ENCODE data around the gene MAL.

MAL gene

DNA sequence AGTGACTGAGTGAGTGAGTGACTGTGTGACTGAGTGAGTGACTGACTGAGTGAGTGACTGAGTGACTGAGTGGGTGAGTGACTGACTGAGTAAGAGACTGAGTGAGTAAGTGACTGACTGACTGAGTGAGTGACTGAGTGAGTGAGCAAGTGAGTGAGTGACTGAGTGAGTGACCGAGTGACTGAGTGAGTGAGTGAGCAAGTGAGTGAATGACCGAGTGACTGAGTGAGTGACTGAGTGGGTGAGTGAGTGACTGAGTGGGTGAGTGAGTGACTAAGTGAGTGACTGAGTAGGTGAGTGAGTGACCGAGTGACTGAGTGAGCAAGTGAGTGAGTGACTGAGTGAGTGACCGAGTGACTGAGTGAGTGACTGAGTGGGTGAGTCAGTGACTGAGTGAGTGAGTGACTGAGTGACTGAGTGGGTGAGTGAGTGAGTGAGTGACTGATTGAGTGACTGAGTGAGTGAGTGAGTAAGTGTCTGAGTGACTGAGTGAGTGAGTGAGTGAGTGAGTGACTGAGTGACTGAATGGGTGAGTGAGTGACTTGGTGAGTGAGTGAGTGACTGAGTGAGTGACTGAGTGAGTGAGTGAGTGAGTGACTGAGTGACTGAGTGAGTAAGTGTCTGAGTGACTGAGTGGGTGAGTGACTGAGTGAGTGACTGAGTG lies 13.3 kb downstream of the MAL start:
- Histone ChIP-seq H4K20me1 (peaks cover 0 to 6% (median 0%) of the 10 kb centered on the region in 11 experiments; a peak in 3 of 22 replicates), H3K27me3 (no peaks in the 10 kb centered on the region), H3K27ac (no peak overlapping the region), H3K4me1 (no peaks in the 10 kb centered on the region), H3K9me3 (replicated peaks in 1 of 11) (peaks cover 0 to 16% (median 0%) of the 10 kb centered on the region in 11 experiments; a peak in 7 of 22 replicates), H3K4me2 (no peak overlapping the region), H3K4me3 (no peak overlapping the region), H3K36me3 (no peaks in the 10 kb centered on the region), H3K9ac (no peak overlapping the region)
- no peak for TF ChIP-seq Cebpa-rat (IDR thresholded peaks at IDR 0.05)

DNA sequence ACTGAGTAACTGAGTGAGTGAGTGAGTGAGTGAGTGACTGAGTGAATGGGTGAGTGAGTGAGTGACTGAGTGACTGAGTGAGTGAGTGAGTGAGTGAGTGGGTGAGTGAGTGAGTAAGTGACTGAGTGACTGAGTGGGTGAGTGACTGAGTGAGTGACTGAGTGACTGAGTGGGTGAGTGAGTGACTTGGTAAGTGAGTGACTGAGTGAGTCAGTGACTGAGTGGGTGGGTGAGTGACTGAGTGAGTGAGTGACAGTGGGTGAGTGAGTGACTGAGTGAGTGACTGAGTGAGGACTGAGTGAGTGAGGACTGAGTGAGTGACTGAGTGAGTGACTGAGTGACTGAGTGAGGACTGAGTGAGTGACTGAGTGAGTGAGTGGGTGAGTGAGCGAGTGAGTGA lies 13.9 kb downstream of the MAL start:
- H4K20me1 ChIP-seq: peaks cover 0 to 6% (median 0%) of the 10 kb centered on the region in 11 experiments; a peak in 3 of 22 replicates
- H3K27ac ChIP-seq: no peak overlapping the region
- H3K4me3 ChIP-seq: no peak overlapping the region
- H3K9ac ChIP-seq: no peak overlapping the region
- no peaks in the 10 kb centered on the region for H3K36me3 ChIP-seq
- peaks cover 0 to 16% (median 0%) of the 10 kb centered on the region in 11 experiments; a peak in 7 of 22 replicates for H3K9me3 ChIP-seq (replicated peaks in 1 of 11)
- no peak for TF ChIP-seq Cebpa-rat (IDR thresholded peaks at IDR 0.05)
- H3K27me3 ChIP-seq: no peaks in the 10 kb centered on the region
- no peaks in the 10 kb centered on the region for H3K4me1 ChIP-seq
- no peak overlapping the region for H3K4me2 ChIP-seq

DNA sequence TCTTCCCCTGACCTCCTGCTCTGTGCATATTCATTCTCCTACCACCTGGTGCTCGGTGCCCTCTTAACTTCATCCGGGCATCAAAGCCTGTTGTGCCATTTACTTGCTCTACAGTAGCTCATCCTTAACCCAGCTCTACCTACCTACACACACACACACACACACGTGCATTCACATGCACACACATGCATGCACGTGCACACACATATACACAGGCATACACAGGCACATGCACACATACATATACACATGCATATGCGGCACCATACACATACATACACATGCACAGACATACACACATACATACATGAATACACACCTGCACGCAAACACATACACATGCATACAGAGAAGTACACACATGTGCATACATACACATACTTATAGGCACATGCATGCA lies 14.5 kb downstream of the MAL start:
- no peaks in the 10 kb centered on the region for H3K4me1 ChIP-seq
- no peak for TF ChIP-seq Cebpa-rat (IDR thresholded peaks at IDR 0.05)
- H3K4me2 ChIP-seq: no peak overlapping the region
- H3K36me3 ChIP-seq: no peaks in the 10 kb centered on the region
- H3K27ac ChIP-seq: no peak overlapping the region
- no peak overlapping the region for H3K9ac ChIP-seq
- no peaks in the 10 kb centered on the region for H3K27me3 ChIP-seq
- peaks cover 0 to 16% (median 0%) of the 10 kb centered on the region in 11 experiments; a peak in 7 of 22 replicates for H3K9me3 ChIP-seq (replicated peaks in 1 of 11)
- H3K4me3 ChIP-seq: no peak overlapping the region
- H4K20me1 ChIP-seq: peaks cover 0 to 6% (median 0%) of the 10 kb centered on the region in 11 experiments; a peak in 3 of 22 replicates

DNA sequence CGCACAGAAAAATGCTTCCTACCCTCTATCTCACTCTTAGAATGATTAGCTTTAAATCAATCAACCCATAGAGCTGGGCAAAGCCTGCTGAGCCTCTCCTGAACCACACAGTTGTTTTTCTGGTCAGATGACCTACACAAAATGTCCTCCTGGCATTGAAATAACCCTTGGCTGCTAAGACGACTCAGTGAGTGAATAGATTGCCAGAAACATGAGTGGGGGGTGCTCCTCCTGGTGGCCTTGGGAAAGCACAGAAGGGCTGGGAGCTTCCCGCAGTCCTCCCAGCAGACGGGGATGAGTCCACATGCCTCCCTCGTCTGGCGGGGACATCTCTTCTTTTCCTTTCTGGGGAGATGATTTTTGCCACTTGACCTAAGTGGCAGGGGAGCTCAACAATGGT lies 14.9 kb downstream of the MAL start:
- Histone ChIP-seq H4K20me1 (peaks cover 0 to 6% (median 0%) of the 10 kb centered on the region in 11 experiments; a peak in 3 of 22 replicates), H3K4me2 (no peak overlapping the region), H3K9ac (no peak overlapping the region), H3K27ac (no peak overlapping the region), H3K4me1 (no peaks in the 10 kb centered on the region), H3K4me3 (no peak overlapping the region), H3K9me3 (replicated peaks in 1 of 11) (peaks cover 0 to 16% (median 0%) of the 10 kb centered on the region in 11 experiments; a peak in 7 of 22 replicates), H3K27me3 (no peaks in the 10 kb centered on the region), H3K36me3 (no peaks in the 10 kb centered on the region)
- TF ChIP-seq Cebpa-rat (IDR thresholded peaks at IDR 0.05): no peak

DNA sequence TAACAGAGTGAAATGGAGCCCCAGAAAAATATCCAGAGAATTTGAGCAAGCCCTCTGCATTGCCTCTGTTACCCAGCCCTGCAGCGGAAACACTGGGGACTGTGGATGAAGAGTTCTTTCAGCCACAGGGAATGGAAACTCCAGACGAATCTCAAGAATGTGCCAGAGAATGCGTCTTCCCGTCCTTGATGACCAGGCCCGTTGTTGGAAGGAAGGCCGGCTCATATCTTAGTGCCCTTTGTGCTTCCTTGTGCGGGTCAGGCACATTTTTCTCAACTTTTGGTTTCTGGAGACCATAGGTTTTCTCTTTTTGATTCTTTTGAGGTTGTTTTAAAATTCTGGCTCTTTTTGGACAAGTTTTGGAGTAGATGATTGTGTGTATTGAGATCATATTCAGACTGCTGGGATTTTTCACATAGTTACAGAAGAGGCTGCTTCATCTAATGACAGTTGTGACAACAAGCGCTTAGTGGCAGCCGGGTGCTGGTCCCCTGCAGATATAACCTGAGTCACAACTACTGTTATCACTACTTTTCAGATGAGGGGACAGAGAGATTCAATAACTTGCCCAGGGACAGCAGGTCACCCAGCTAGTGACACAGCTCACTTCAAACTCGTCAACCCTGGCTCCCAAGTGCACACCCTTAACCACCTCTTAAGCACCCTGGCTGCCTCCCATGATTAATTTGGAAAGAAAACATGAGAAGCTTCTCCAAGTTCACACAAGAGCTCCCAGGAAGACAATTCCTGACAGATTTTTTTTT lies 15.7 kb downstream of the MAL start:
- Histone ChIP-seq H4K20me1 (peaks cover 0 to 6% (median 0%) of the 10 kb centered on the region in 11 experiments; a peak in 3 of 22 replicates), H3K4me1 (no peaks in the 10 kb centered on the region), H3K4me3 (no peak overlapping the region), H3K9ac (no peak overlapping the region), H3K27me3 (no peaks in the 10 kb centered on the region), H3K9me3 (replicated peaks in 1 of 11) (peaks cover 0 to 16% (median 0%) of the 10 kb centered on the region in 11 experiments; a peak in 7 of 22 replicates), H3K27ac (no peak overlapping the region), H3K36me3 (no peaks in the 10 kb centered on the region), H3K4me2 (no peak overlapping the region)
- no peak for TF ChIP-seq Cebpa-rat (IDR thresholded peaks at IDR 0.05)

DNA sequence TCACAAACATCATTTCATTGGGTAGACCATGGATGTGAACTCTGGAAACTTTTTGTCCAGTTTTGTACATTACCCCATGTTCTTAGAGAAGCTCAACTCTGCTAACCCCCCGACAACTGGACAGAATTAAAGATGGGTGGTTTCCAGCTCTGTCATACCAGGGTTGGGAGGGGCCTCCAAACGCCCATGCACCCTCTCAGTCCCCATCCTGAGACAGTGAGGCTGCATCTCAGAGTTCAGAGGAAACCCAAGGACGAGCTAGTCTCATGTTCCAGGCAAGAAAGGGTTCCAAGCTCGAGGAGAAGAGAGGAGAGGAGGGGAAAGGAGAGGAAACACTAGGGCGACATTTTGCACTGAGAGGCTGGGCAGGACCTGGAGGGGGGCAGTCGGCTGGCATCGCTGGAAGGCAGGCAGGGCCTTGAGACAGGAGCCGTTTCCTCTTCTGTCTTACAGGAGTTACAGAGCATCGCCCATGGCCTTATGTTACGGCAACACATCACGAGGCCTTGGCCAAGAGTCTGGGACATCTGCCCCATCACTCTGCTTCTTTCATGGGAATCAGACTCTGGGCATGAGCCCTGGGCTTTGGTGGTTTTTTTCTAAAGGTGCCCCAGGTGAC lies 16.4 kb downstream of the MAL start:
- Histone ChIP-seq H3K27ac (no peak overlapping the region), H3K4me1 (peaks cover 0 to under 1% (median 0%) of the 10 kb centered on the region in 10 experiments; a peak in 1 of 20 replicates), H3K9me3 (replicated peaks in 1 of 11) (peaks cover 0 to 16% (median 0%) of the 10 kb centered on the region in 11 experiments; a peak in 6 of 22 replicates), H3K27me3 (no peaks in the 10 kb centered on the region), H3K4me2 (no peak overlapping the region), H3K4me3 (no peak overlapping the region), H4K20me1 (peaks cover 0 to 6% (median 0%) of the 10 kb centered on the region in 11 experiments; a peak in 3 of 22 replicates), H3K36me3 (no peaks in the 10 kb centered on the region), H3K9ac (no peak overlapping the region)
- TF ChIP-seq Cebpa-rat (IDR thresholded peaks at IDR 0.05): no peak

DNA sequence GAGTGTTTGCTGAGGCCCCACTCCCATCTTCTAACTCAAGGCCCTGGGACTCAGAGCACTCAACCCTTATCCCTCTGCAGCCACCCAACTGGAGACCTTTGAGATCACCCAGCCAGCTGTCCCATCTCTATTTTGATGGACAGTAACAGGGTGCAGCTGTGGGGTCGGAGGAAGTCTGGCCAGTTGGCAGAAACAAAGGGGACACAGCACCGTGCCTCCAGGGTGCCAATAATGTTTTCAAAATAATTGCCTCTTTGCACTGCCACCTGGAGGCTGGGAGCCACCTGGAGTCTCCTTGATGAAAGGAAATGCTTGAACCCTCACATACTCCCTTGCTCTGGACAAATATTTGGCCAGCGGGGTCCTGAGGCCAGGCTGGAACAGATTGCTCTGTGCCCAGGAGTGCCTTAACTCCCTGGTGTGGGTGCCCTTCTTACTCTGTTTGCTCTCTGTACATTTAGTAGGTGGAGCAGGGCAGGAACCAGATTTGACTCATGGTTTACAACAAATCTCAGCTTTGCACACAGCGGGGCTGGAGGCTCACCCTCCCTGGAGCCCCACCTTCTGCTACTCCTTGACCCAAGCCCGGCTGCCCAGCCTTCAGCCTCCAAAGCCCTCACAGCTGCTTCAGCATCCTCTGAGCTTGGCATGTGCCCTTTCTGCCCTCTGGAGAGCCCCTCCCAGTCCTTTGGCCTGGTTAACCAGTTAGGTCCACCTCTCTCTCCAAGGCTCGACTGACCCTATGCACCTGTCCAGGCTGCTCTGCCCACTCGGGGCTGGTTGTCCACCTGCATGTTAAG lies 17.2 kb downstream of the MAL start:
- no peak overlapping the region for H3K9ac ChIP-seq
- peaks cover 0 to 8% (median 4%) of the 10 kb centered on the region in 10 experiments; a peak in 10 of 20 replicates for H3K4me1 ChIP-seq
- no peak overlapping the region for H3K4me3 ChIP-seq
- TF ChIP-seq Cebpa-rat (IDR thresholded peaks at IDR 0.05): no peak
- H4K20me1 ChIP-seq: peaks cover 0 to 6% (median 0%) of the 10 kb centered on the region in 11 experiments; a peak in 3 of 22 replicates
- H3K4me2 ChIP-seq: no peak overlapping the region
- no peak overlapping the region for H3K27ac ChIP-seq
- H3K9me3 ChIP-seq (replicated peaks in 1 of 11): peaks cover 0 to 9% (median 0%) of the 10 kb centered on the region in 11 experiments; a peak in 3 of 22 replicates
- no peaks in the 10 kb centered on the region for H3K36me3 ChIP-seq
- no peaks in the 10 kb centered on the region for H3K27me3 ChIP-seq

DNA sequence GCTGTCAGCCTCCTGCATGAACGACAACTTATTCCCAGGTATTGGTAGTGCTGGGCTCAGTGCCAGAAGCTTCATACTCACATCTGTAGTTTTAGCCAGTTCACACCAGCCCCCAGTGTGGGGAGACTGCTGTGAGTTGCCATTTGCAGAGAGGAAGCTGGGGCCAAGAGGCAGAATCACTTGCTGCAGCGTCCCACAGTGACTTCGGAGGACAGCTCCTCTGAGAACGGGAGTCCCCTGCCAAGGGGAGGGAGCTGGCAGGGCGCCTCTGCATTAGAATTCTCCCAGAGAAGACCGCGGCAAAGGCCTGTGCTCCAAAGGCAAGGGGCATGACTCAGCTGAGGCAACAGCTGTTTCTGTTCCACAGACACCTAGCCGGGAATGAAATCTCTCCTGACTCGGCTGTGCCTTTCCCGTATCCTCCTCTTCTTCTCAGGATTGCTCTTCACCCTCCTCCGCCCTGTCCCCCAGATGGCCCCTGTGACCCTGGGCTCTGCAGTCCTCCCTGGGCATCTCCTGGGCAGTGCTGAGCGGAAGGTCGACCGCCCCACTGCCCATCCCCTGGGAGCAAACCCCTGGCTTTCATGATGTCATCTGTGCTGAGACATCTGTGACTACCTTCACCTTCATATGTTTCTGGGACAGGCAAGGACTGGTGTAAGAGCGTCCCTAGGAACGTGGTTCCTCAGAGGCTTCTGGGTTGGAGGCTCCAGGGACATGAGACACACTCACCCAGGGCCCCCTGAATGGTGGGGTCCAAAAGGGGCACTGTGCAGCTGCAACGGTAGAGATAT lies 18.0 kb downstream of the MAL start:
- Histone ChIP-seq H3K4me3 (no peak overlapping the region), H3K4me1 (peaks cover 0 to 15% (median 9%) of the 10 kb centered on the region in 10 experiments; a peak in 10 of 20 replicates), H3K4me2 (no peak overlapping the region), H4K20me1 (peaks cover 0 to 6% (median 0%) of the 10 kb centered on the region in 11 experiments; a peak in 3 of 22 replicates), H3K36me3 (no peaks in the 10 kb centered on the region), H3K27ac (no peak overlapping the region), H3K9ac (no peak overlapping the region), H3K9me3 (replicated peaks in 1 of 11) (0 out of 22 replicates have a peak, but pooled peaks cover 0 to under 1% (median 0%) of the 10 kb centered on the region in 11 experiments), H3K27me3 (no peaks in the 10 kb centered on the region)
- no peak for TF ChIP-seq Cebpa-rat (IDR thresholded peaks at IDR 0.05)
